ENCODE results near the gene CHRNB1. TPM values are rescaled to one million over a fixed set of nuclear protein-coding genes. Genes with fewer than 3 reads are reported as not detected.

The CHRNB1 gene
- total RNA-seq, 2 donors from 2014 or later, result 7.8 to 10.5 TPM

- intact Hi-C loops (cut with DNase I), result loop anchor here in 1 of 2 donors (5.0 kb wide), 1 partner anchor 969 kb away; no protein-coding TSS in a partner anchor
- peak; percentile 80 for DNase-seq (ENCODE audit: low spot score)
Measured at GRCh38 chr17:7496470-7497183, 51.8 kb downstream of the CHRNB1 start.

GRCh38 chr17:7497228-7497627 lies 52.4 kb downstream of the CHRNB1 start:
- DNase-seq (ENCODE audit: low spot score), result peak; percentile 74
- intact Hi-C loops (cut with DNase I), result loop anchor here in 1 of 2 donors (5.0 kb wide), 1 partner anchor 970 kb away; no protein-coding TSS in a partner anchor

DNA sequence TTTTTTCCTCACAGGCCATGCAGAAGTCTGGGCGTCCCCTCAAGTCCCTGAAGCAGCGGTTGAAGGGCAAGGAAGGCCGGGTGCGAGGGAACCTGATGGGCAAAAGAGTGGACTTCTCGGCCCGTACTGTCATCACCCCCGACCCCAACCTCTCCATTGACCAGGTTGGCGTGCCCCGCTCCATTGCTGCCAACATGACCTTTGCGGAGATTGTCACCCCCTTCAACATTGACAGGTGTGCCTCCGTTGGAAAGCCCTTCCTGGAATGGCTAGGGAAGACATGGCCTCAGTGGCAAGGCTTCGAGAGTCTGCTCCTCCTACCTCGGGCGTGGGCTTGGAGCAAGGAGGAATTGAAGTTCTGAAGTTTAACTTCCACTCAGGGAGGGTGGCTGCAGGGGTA lies 52.8 kb downstream of the CHRNB1 start:
- peak; percentile 30 for DNase-seq (ENCODE audit: low spot score)
- intact Hi-C loops (cut with DNase I), result loop anchor here in 1 of 2 donors (5.0 kb wide), 1 partner anchor 970 kb away; no protein-coding TSS in a partner anchor

DNA sequence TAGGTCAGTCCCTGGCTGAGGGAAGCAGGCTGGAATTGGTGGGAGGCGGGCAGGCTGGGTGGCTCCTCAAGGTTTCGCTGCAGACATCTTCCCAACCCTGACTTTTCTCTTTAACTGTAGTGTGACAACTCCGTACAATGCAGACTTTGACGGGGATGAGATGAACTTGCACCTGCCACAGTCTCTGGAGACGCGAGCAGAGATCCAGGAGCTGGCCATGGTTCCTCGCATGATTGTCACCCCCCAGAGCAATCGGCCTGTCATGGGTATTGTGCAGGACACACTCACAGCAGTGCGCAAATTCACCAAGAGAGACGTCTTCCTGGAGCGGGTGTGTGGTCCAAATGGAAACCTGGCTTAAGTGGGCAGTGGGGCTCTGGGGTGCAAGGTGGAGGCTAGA lies 54.3 kb downstream of the CHRNB1 start:
- DNase-seq (ENCODE audit: low spot score), result peak; percentile 44
- intact Hi-C loops (cut with DNase I), result loop anchor here in 1 of 2 donors (5.0 kb wide), 1 partner anchor 972 kb away; no protein-coding TSS in a partner anchor

- DNase-seq (ENCODE audit: low spot score), result peak; percentile 69
- intact Hi-C loops (cut with DNase I), result loop anchor here in 1 of 2 donors (5.0 kb wide), 1 partner anchor 41 kb away; no protein-coding TSS in a partner anchor
Measured at GRCh38 chr17:7501729-7502128, 56.9 kb downstream of the CHRNB1 start.

DNA sequence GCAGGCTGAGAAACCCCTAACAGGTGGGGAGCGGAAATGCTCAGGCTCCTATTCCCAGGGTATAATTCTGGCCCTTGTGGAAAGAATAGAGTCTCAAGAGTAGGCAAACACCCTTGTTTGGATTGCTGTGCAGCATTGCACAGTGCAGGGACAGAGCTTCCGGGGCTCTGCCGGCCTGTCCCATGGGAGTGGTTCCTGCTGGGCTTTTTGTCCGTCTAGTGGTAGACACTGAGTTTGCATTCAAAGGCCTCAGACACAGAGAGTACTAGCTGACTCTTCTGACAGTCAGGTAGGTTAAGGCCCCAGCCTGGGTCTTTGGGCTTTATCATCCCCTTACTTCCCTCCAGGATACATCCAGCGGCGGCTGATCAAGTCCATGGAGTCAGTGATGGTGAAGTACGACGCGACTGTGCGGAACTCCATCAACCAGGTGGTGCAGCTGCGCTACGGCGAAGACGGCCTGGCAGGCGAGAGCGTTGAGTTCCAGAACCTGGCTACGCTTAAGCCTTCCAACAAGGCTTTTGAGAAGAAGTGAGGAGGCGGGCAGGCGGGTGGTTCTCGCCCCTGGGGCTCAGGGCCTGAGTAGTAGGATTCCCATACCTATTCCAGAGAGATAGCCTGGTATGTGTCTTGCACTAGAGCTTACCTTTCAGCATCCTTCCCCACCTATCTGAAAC lies 57.4 kb downstream of the CHRNB1 start:
- no peak for DNase-seq (ENCODE audit: low spot score)
- intact Hi-C loops (cut with DNase I), result loop anchor here in 1 of 2 donors (5.0 kb wide), 1 partner anchor 40 kb away; no protein-coding TSS in a partner anchor

DNA sequence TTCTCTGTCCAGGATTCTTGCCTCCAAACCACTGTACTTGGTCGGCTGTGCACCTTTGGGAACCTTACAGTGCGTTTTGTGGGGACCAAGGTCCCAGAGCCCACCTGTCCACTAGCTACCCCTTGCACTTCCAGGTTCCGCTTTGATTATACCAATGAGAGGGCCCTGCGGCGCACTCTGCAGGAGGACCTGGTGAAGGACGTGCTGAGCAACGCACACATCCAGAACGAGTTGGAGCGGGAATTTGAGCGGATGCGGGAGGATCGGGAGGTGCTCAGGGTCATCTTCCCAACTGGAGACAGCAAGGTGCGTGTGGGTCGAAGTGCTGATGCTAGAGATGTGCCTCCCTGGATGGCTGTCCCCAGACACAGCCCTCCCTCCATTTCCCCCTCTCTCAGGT lies 58.1 kb downstream of the CHRNB1 start:
- no peak for DNase-seq (ENCODE audit: low spot score)
- intact Hi-C loops (cut with DNase I), result loop anchor here in 1 of 2 donors (5.0 kb wide), 1 partner anchor 39 kb away; no protein-coding TSS in a partner anchor

DNA sequence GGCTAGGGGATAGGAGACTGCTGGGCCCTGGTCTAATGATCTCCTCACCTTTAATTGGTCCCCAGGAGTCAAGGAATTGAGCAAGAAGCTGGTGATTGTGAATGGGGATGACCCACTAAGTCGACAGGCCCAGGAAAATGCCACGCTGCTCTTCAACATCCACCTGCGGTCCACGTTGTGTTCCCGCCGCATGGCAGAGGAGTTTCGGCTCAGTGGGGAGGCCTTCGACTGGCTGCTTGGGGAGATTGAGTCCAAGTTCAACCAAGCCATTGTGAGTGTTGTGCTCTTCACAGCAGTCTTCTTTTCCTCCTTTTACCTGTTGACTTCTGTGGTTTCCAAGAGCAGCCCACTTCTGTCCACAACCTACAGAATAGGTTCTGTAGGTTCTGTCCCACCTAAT lies 58.7 kb downstream of the CHRNB1 start:
- intact Hi-C loops (cut with DNase I), result loop anchor here in 1 of 2 donors (5.0 kb wide), 1 partner anchor 39 kb away; no protein-coding TSS in a partner anchor
- no peak for DNase-seq (ENCODE audit: low spot score)

Other genes starting within 250 kb of the CHRNB1 start
- gene DLG4, start 225.2 kb upstream of the CHRNB1 start, total RNA-seq, result 10 to 100 TPM; 20.8 to 21.2 TPM
- 100 to 1,000 TPM; 444 to 567 TPM for gene ACADVL, start 225.1 kb upstream of the CHRNB1 start, total RNA-seq
- gene DVL2, start 210.5 kb upstream of the CHRNB1 start, total RNA-seq, result 10 to 100 TPM; 21.9 to 26.7 TPM
- 10 to 100 TPM; 20.4 to 27.5 TPM for gene PHF23, start 205.6 kb upstream of the CHRNB1 start, total RNA-seq
- 100 to 1,000 TPM; 341 to 405 TPM for gene GABARAP, start 202.6 kb upstream of the CHRNB1 start, total RNA-seq
- gene CTDNEP1, start 193.3 kb upstream of the CHRNB1 start, total RNA-seq, result 10 to 100 TPM; 79.5 to 89.2 TPM
- gene ELP5, start 192.8 kb upstream of the CHRNB1 start, total RNA-seq, result 10 to 100 TPM; 36.5 to 40.0 TPM
- gene CLDN7, start 182.6 kb upstream of the CHRNB1 start, total RNA-seq, result 1 to 10 TPM; 1.6 to 4.4 TPM
- gene SLC2A4, start 163.3 kb upstream of the CHRNB1 start, total RNA-seq, result 10 to 100 TPM; 13.5 to 21.3 TPM
- gene YBX2, start 150.4 kb upstream of the CHRNB1 start, total RNA-seq, result 1 to 10 TPM; 1.7 to 1.8 TPM
- gene EIF5A, start 137.4 kb upstream of the CHRNB1 start, total RNA-seq, result 100 to 1,000 TPM; 275 to 328 TPM
- 10 to 100 TPM; 47.0 to 47.9 TPM for gene GPS2, start 129.7 kb upstream of the CHRNB1 start, total RNA-seq
- gene NEURL4, start 115.7 kb upstream of the CHRNB1 start, total RNA-seq, result 10 to 100 TPM; 20.0 to 22.8 TPM
- 10 to 100 TPM; 11.9 to 15.2 TPM for gene ACAP1, start 108.5 kb upstream of the CHRNB1 start, total RNA-seq
- 10 to 100 TPM in 1 of 2 donors, 1 to 10 TPM in 1; 8.8 to 10.0 TPM for gene KCTD11, start 92.9 kb upstream of the CHRNB1 start, total RNA-seq
- not detected for gene TMEM95, start 89.9 kb upstream of the CHRNB1 start, total RNA-seq
- 1 to 10 TPM; 1.6 to 1.8 TPM for gene TNK1, start 64.0 kb upstream of the CHRNB1 start, total RNA-seq
- gene PLSCR3, start 50.5 kb upstream of the CHRNB1 start, total RNA-seq, result 10 to 100 TPM; 31.8 to 37.6 TPM
- 10 to 100 TPM; 39.3 to 65.5 TPM for gene TMEM256, start 41.0 kb upstream of the CHRNB1 start, total RNA-seq
- 10 to 100 TPM; 31.6 to 34.2 TPM for gene NLGN2, start 37.2 kb upstream of the CHRNB1 start, total RNA-seq
- not detected for gene SPEM1, start 24.7 kb upstream of the CHRNB1 start, total RNA-seq
- gene SPEM2, start 19.4 kb upstream of the CHRNB1 start, total RNA-seq, result not detected
- gene SPEM3, start 16.2 kb upstream of the CHRNB1 start, total RNA-seq, result not detected
- 1 to 10 TPM; 1.8 to 3.0 TPM for gene TMEM102, start 9.6 kb upstream of the CHRNB1 start, total RNA-seq
- 1 to 10 TPM; 2.7 to 3.8 TPM for gene FGF11, start 5.5 kb upstream of the CHRNB1 start, total RNA-seq
- gene ZBTB4, start 34.6 kb downstream of the CHRNB1 start, total RNA-seq, result 10 to 100 TPM; 67.3 to 67.9 TPM
- gene SLC35G6, start 36.4 kb downstream of the CHRNB1 start, total RNA-seq, result not detected
- gene POLR2A, start 39.3 kb downstream of the CHRNB1 start, total RNA-seq, result 10 to 100 TPM; 65.5 to 70.0 TPM
- 10 to 100 TPM; 52.0 to 65.1 TPM for gene TNFSF12, start 104.0 kb downstream of the CHRNB1 start, total RNA-seq
- gene TNFSF13, start 113.7 kb downstream of the CHRNB1 start, total RNA-seq, result 10 to 100 TPM; 15.5 to 33.3 TPM
- gene SENP3, start 116.9 kb downstream of the CHRNB1 start, total RNA-seq, result 10 to 100 TPM; 36.2 to 48.2 TPM
- 100 to 1,000 TPM; 111 to 158 TPM for gene CD68, start 134.6 kb downstream of the CHRNB1 start, total RNA-seq
- gene MPDU1, start 138.8 kb downstream of the CHRNB1 start, total RNA-seq, result 10 to 100 TPM; 24.7 to 31.2 TPM
- 1 to 10 TPM; 2.1 to 2.5 TPM for gene SOX15, start 145.0 kb downstream of the CHRNB1 start, total RNA-seq
- gene FXR2, start 169.8 kb downstream of the CHRNB1 start, total RNA-seq, result 10 to 100 TPM; 25.4 to 31.6 TPM
- 10 to 100 TPM; 40.7 to 63.3 TPM for gene SAT2, start 182.8 kb downstream of the CHRNB1 start, total RNA-seq
- under 1 TPM in 1 of 2 donors, not detected in 1; 0.43 TPM for gene SHBG, start 185.1 kb downstream of the CHRNB1 start, total RNA-seq
- 1 to 10 TPM; 2.2 to 2.6 TPM for gene ATP1B2, start 205.9 kb downstream of the CHRNB1 start, total RNA-seq
- 10 to 100 TPM; 30.6 to 37.3 TPM for gene TP53, start 242.4 kb downstream of the CHRNB1 start, total RNA-seq
- gene WRAP53, start 243.4 kb downstream of the CHRNB1 start, total RNA-seq, result 1 to 10 TPM; 4.8 to 5.0 TPM

All from posterior vena cava (tissue), 2 donors.